ENCODE results near the gene ADORA2A. TPM values are rescaled to one million over a fixed set of nuclear protein-coding genes. Genes with fewer than 3 reads are reported as not detected.

ADORA2A gene
- polyA plus RNA-seq, 1 experiment: 2.8 TPM

DNA sequence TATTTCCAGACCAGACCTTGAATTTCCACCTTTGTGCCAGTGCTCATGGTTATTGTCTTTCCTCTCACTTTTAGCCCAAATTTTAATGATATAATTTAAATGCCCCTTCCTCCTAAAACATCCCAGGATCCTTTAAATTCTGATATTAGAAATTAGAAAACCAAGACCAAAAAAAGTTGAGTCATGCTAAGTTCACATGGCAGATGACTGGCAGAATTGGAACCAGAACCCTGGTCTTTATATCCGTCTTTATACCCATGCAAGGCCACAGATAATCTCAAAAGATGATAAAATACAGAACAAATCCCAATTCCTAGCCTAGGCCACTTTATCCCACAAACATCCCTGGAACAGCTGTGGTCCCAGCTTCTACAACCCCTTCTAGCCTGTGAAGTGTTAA is 26.5 kb downstream of the ADORA2A start:
- TF ChIP-seq, protein P1, sequence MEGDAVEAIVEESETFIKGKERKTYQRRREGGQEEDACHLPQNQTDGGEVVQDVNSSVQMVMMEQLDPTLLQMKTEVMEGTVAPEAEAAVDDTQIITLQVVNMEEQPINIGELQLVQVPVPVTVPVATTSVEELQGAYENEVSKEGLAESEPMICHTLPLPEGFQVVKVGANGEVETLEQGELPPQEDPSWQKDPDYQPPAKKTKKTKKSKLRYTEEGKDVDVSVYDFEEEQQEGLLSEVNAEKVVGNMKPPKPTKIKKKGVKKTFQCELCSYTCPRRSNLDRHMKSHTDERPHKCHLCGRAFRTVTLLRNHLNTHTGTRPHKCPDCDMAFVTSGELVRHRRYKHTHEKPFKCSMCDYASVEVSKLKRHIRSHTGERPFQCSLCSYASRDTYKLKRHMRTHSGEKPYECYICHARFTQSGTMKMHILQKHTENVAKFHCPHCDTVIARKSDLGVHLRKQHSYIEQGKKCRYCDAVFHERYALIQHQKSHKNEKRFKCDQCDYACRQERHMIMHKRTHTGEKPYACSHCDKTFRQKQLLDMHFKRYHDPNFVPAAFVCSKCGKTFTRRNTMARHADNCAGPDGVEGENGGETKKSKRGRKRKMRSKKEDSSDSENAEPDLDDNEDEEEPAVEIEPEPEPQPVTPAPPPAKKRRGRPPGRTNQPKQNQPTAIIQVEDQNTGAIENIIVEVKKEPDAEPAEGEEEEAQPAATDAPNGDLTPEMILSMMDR (IDR thresholded peaks at IDR 0.05; ENCODE audit: insufficient read depth, low read depth, low read length): no peak
- POLR2A ChIA-PET: no interaction called here
- DNase-seq (ENCODE audit: low read depth): no peak
- H3K27me3 ChIP-seq (ENCODE audit: control insufficient read depth, insufficient read depth, low read length): no peaks in the 10 kb centered on the region; the same call in 1 of the 2 replicates
- H3K4me3 ChIP-seq (ENCODE audit: low read depth, low read length): no peak overlapping the region
- no peaks in the 10 kb centered on the region for H3K36me3 ChIP-seq (ENCODE audit: control insufficient read depth, insufficient read depth, low read length)
- CTCF ChIA-PET: interaction anchor here (1.6 kb wide), 1 partner anchor 18 kb away, joined by 5 read pairs; no protein-coding TSS in a partner anchor

DNA sequence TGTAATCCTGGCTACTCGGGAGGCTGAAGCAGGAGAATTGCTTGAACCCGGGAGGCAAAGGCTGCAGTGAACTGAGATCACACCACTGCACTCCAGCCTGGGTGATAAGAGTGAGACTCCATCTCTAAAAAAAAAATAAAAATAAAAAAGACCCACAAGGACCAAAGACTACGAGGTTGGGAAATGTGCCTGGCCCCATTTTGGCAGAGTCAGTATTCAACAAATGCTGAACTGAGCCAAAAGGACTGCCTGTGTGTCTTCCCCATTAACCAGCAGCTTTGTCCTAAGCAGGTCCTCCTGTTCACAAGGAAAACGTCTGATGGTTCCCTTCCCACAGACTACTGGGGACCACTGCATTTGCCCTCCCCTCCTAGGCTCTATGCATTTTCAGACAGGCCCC is 27.6 kb downstream of the ADORA2A start:
- H3K4me3 ChIP-seq (ENCODE audit: low read depth, low read length): no peak overlapping the region
- TF ChIP-seq, protein P1 (IDR thresholded peaks at IDR 0.05; ENCODE audit: insufficient read depth, low read depth, low read length): no peak
- no peaks in the 10 kb centered on the region for H3K36me3 ChIP-seq (ENCODE audit: control insufficient read depth, insufficient read depth, low read length)
- no peaks in the 10 kb centered on the region; the same call in 1 of the 2 replicates for H3K27me3 ChIP-seq (ENCODE audit: control insufficient read depth, insufficient read depth, low read length)
- CTCF ChIA-PET: interaction anchor here (0.9 to 1.6 kb wide), 3 partner anchors 9 to 19 kb away, joined by 4 to 5 read pairs (median 5); no protein-coding TSS in a partner anchor
- DNase-seq (ENCODE audit: low read depth): no peak
- POLR2A ChIA-PET: no interaction called here

DNA sequence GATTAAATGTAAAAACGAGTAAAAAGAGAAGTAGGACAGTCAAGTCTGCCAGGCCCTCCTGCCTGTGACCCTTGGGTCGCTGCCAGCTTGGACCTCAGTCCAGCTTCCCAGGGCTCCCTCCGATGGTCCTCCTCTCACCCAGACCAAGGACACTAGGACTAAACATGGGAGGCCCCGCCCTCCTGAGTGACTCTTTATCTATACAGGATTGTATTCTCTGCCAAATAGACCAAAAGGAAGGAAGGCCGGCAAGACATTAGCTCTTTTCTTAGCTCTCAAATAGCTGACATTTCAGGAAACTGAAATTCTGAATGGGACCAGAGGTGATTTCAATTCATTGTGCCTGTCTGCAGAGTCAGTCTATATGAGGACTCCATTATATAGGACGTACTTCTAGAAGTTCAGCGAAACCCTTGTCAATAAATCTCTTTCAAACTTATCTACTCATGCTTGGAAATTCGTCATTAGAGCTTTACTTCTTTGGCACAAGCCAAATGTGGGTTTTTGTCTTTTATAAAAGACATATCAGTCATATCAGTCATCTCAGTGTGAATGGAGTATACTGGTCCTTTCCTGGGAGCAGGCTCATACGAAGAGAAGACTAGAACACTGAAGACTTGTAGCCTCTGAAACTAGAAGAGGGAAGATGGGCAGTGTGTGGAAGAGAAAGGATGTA is 28.5 kb downstream of the ADORA2A start:
- POLR2A ChIA-PET: no interaction called here
- CTCF ChIA-PET: interaction anchor here (0.9 to 1.6 kb wide), 5 partner anchors 9 to 33 kb away, joined by 4 to 5 read pairs (median 4); no protein-coding TSS in a partner anchor

DNA sequence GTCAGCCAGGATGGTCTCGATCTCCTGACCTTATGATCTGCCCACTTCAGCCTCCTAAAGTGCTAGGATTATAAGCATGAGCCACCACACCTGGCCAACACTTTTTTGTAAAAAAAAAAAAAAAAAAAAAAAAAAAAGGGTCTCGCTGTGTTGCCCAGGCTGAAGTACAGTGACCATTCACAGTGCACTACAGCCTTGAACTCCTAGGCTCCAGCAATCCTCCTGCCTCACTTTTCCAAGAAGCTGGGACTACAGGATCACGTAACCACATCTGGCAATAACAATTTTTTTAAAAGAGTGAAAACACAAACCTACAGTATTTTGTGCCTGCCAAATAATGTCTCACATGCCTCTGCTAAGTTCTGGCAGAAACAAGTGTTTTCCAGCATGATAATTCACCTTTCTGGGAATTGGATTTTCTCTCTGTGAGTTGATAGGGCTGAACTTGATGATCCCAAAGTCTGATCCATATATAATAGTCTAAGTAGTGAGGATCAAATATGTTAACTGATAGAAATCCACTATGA is 30.6 kb downstream of the ADORA2A start:
- TF ChIP-seq, protein P1 (IDR thresholded peaks at IDR 0.05; ENCODE audit: insufficient read depth, low read depth, low read length): no peak
- H3K4me3 ChIP-seq (ENCODE audit: low read depth, low read length): no peak overlapping the region
- DNase-seq (ENCODE audit: low read depth): no peak
- no peaks in the 10 kb centered on the region for H3K27me3 ChIP-seq (ENCODE audit: control insufficient read depth, insufficient read depth, low read length)
- POLR2A ChIA-PET: no interaction called here
- H3K36me3 ChIP-seq (ENCODE audit: control insufficient read depth, insufficient read depth, low read length): no peaks in the 10 kb centered on the region
- CTCF ChIA-PET: interaction anchor here (0.6 to 1.3 kb wide), 2 partner anchors 20 to 47 kb away, joined by 3 read pairs; no protein-coding TSS in a partner anchor

More for the DNA sequence above, 28.5 kb downstream of the ADORA2A start:
- Histone ChIP-seq H3K27me3 (ENCODE audit: control insufficient read depth, insufficient read depth, low read length) (no peaks in the 10 kb centered on the region; the same call in 1 of the 2 replicates), H3K4me3 (ENCODE audit: low read depth, low read length) (no peak overlapping the region), H3K36me3 (ENCODE audit: control insufficient read depth, insufficient read depth, low read length) (no peaks in the 10 kb centered on the region)
- TF ChIP-seq, protein P1 (IDR thresholded peaks at IDR 0.05; ENCODE audit: insufficient read depth, low read depth, low read length): no peak
- DNase-seq (ENCODE audit: low read depth): no peak

DNA sequence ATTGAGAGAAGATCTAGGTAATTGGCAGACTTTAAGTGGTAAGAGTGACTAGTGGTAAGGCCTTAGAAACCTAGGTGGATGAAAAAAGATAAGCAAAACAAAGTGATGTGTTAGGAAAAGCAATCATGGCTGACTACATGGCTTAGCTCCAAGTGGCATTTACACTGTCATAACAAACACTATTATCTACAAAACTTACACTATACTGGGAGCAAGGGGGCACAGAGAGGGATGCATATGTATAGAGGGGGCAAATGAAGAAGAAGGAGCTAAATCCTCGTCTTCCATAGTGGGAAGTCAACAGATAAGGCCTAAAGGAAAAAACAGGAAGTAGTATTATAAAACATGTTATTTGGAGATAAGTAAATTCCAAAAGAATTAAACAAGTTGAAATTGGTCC is 32.5 kb downstream of the ADORA2A start:
- Histone ChIP-seq H3K27me3 (ENCODE audit: control insufficient read depth, insufficient read depth, low read length) (no peaks in the 10 kb centered on the region), H3K36me3 (ENCODE audit: control insufficient read depth, insufficient read depth, low read length) (no peaks in the 10 kb centered on the region), H3K4me3 (ENCODE audit: low read depth, low read length) (no peak overlapping the region)
- ChIA-PET CTCF (interaction anchor here (0.9 kb wide), 1 partner anchor 48 kb away, joined by 3 read pairs; no protein-coding TSS in a partner anchor), POLR2A (no interaction called here)
- DNase-seq (ENCODE audit: low read depth): no peak
- TF ChIP-seq, protein P1 (IDR thresholded peaks at IDR 0.05; ENCODE audit: insufficient read depth, low read depth, low read length): no peak

Data from BJ (cell line).